HepG2 (cell line): ENCODE measurements around the gene IGLON5. TPM values are rescaled to one million over a fixed set of nuclear protein-coding genes. Genes with fewer than 3 reads are reported as not detected.

Experiments used
- BCLAF1 ChIP-seq: fragments of 450-650 bp; IDR thresholded peaks from 2 replicates; pipeline ENCODE4 v1.6.1; 2017; ENCODE audit warnings: mild to moderate bottlenecking
- BORCS8-MEF2B ChIP-seq: sonication (generic); formaldehyde crosslinking; IDR thresholded peaks from 2 replicates; pipeline ENCODE4 v1.8.0; 2022; ENCODE audit warnings: mild to moderate bottlenecking, missing genetic modification reagents
- CCAR2 ChIP-seq: fragments of 200-400 bp; formaldehyde crosslinking; optimal IDR thresholded peaks from 2 replicates; pipeline ENCODE3; 2018; ENCODE audit warnings: low read depth, mild to moderate bottlenecking, low read length, moderate library complexity
- DNMT1 ChIP-seq: sonication (generic); formaldehyde crosslinking; IDR thresholded peaks from 2 replicates; pipeline ENCODE4 v1.5.1; 2020; ENCODE audit warnings: mild to moderate bottlenecking, missing genetic modification reagents
- DNMT3B ChIP-seq: conservative IDR thresholded peaks from 2 replicates; pipeline ENCODE4 v1.6.1; 2016; ENCODE audit warnings: missing biosample characterization, control low read depth
- GATAD2A ChIP-seq: IDR thresholded peaks from 2 replicates; pipeline ENCODE4 v1.6.1; 2016
- KLF13 ChIP-seq: sonication (generic); formaldehyde crosslinking; IDR thresholded peaks from 2 replicates; pipeline ENCODE4 v1.4.0; 2020; ENCODE audit warnings: mild to moderate bottlenecking, missing genetic modification reagents
- MED1 ChIP-seq: sonication (generic); formaldehyde crosslinking; IDR thresholded peaks from 2 replicates; pipeline ENCODE4 v1.4.0; 2020; ENCODE audit warnings: missing genetic modification reagents
- REL ChIP-seq: sonication (generic); formaldehyde crosslinking; conservative IDR thresholded peaks from 2 replicates; pipeline ENCODE4 v1.8.0; 2022; ENCODE audit warnings: mild to moderate bottlenecking, missing genetic modification reagents, moderate library complexity
- TBX2 ChIP-seq: sonication (generic); formaldehyde crosslinking; IDR thresholded peaks from 2 replicates; pipeline ENCODE4 v1.5.0; 2020; ENCODE audit warnings: missing genetic modification reagents, mild to moderate bottlenecking, borderline replicate concordance
- TEAD2 ChIP-seq: sonication (generic); formaldehyde crosslinking; IDR thresholded peaks from 2 replicates; pipeline ENCODE4 v1.9.0; 2021; ENCODE audit warnings: missing genetic modification reagents
- U2AF1 ChIP-seq: fragments of 200-400 bp; formaldehyde crosslinking; optimal IDR thresholded peaks from 2 replicates; pipeline ENCODE3; 2017; ENCODE audit warnings: mild to moderate bottlenecking, low read depth, low read length
- ZNF205 ChIP-seq: IDR thresholded peaks from 2 replicates; pipeline ENCODE4 v1.6.1; 2018; ENCODE audit warnings: missing biosample characterization, missing genetic modification reagents
- ZNF430 ChIP-seq: sonication (generic); formaldehyde crosslinking; IDR thresholded peaks from 2 replicates; pipeline ENCODE4 v1.9.0; 2021; ENCODE audit warnings: mild to moderate bottlenecking, missing genetic modification reagents
- ZNF484 ChIP-seq: sonication (generic); formaldehyde crosslinking; IDR thresholded peaks from 2 replicates; pipeline ENCODE4 v1.5.1; 2020; ENCODE audit warnings: mild to moderate bottlenecking, low read depth, missing genetic modification reagents, borderline replicate concordance
- ZNF605 ChIP-seq: sonication (generic); formaldehyde crosslinking; IDR thresholded peaks from 2 replicates; pipeline ENCODE4 v1.8.0; 2022; ENCODE audit warnings: mild to moderate bottlenecking, missing genetic modification reagents
- polyA plus RNA-seq, 8 experiments: library from polyadenylated mRNA; depleted of rRNA in 3 of 8; stranded (reverse) in 7 of 8; unstranded in 1 of 8; fragments of >200 nt; fragmentation: Illumina TruSeq in 4 of 8; extraction: Trizol in 4 of 8; gene quantifications; 2 replicates each; pipeline versions ENCODE4 v1.2.1 to v1.2.3, GENCODE V29; 2011 to 2016; ENCODE audit warnings: low read depth in 4 of 8, missing spikeins in 1 of 8, mixed read lengths in 1 of 8; ENCODE audit not compliant: insufficient read depth in 1 of 8
- total RNA-seq, 5 experiments: library from RNA; depleted of rRNA; stranded (reverse); fragments of >200 nt; fragmentation: Illumina TruSeq; extraction: Trizol; gene quantifications; 2 replicates each; pipeline ENCODE4 v1.2.3, GENCODE V29; 2016; ENCODE audit warnings: low read depth in 1 of 5
- TF ChIP-seq, protein P1 (sequence below): sonication (generic); formaldehyde crosslinking; IDR thresholded peaks from 2 replicates; pipeline ENCODE4 v1.8.0; 2022; ENCODE audit warnings: low read depth, missing genetic modification reagents
- TF ChIP-seq, protein P2 (sequence below): sonication (generic); formaldehyde crosslinking; IDR thresholded peaks from 2 replicates; pipeline ENCODE4 v1.5.0; 2020; ENCODE audit warnings: missing genetic modification reagents
- TF ChIP-seq, protein P3 (sequence below): sonication (generic); IDR thresholded peaks from 2 replicates; pipeline ENCODE4 v1.6.1; 2016; ENCODE audit warnings: low read depth, borderline replicate concordance

IGLON5 gene
- total and polyA plus RNA-seq, 2 of the 13 experiments (the other 11 are each of a cell fraction or from before 2014, with no cell fraction given), result 0.04 to 5.7 TPM

DNA sequence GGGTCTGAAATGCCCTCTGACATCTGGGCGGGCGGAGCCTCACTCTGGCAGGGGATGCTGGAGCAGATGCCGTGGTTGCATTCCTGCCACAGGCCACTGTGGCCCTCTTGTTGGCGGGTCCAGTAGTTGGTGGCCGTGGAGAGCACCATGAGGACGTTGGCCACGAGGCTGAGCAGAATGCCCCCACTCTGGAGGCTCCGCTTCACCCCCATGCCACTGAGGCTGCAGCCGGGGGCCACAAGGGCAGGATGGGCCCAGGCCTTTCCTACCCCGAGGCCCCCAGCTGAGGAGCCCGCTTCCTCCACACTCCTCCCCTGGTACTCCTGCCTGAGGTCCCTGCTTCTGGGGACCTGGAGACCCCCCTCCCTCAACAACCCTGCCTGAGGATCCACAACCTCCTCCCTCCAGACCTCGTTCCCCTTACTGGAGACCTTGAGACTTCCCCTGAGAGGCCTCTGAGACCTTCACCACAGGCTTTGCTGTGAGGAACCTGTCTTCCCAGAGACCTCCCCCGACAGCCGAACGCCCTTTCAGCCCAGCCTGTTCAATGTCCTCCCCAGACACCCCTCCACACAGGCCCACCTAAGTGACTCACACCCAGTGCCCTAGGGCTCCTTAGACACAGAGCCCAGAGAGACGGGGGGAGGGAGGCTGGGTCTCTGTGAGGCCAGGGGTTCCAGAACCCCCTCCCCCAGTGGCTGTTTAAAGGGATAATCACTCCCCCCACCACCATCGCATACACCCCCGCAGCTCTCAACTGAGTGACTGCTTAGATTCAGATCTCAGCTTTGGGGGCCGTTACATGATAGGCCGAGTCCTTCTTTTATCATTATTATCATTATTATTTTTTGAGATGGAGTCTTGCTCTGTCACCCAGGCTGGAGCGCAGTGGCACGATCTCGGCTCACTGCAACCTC, 57.2 kb downstream of the IGLON5 start, which contains the start of gene CLDND2 (continued):
- TF ChIP-seq, protein P1, sequence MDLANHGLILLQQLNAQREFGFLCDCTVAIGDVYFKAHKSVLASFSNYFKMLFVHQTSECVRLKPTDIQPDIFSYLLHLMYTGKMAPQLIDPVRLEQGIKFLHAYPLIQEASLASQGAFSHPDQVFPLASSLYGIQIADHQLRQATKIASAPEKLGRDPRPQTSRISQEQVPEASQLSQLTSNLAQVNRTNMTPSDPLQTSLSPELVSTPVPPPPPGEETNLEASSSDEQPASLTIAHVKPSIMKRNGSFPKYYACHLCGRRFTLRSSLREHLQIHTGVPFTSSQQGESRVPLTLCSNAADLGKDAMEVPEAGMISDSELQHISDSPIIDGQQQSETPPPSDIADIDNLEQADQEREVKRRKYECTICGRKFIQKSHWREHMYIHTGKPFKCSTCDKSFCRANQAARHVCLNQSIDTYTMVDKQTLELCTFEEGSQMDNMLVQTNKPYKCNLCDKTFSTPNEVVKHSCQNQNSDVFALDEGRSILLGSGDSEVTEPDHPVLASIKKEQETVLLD (CRISPR knock-in tag), result no peak
- TF ChIP-seq ZNF605 (CRISPR knock-in tag) (peak; percentile 10; the same call in 1 of the 2 replicates), TBX2 (CRISPR knock-in tag) (no peak), U2AF1 (no peak), DNMT3B (CRISPR knock-in tag) (no peak), GATAD2A (CRISPR knock-in tag) (no peak), BCLAF1 (no peak), MED1 (CRISPR knock-in tag) (0 out of 2 replicates have a peak, but pooled peaks have one; percentile 14), ZNF205 (CRISPR knock-in tag) (no peak), ZNF430 (CRISPR knock-in tag) (no peak), TEAD2 (CRISPR knock-in tag) (no peak), KLF13 (no peak), DNMT1 (CRISPR knock-in tag) (peak; percentile 1; the same call in 1 of the 2 replicates), CCAR2 (no peak), REL (CRISPR knock-in tag) (0 out of 2 replicates have a peak, but pooled peaks have one; percentile 6), BORCS8-MEF2B (CRISPR knock-in tag) (no peak), ZNF484 (no peak)
- TF ChIP-seq, protein P2, sequence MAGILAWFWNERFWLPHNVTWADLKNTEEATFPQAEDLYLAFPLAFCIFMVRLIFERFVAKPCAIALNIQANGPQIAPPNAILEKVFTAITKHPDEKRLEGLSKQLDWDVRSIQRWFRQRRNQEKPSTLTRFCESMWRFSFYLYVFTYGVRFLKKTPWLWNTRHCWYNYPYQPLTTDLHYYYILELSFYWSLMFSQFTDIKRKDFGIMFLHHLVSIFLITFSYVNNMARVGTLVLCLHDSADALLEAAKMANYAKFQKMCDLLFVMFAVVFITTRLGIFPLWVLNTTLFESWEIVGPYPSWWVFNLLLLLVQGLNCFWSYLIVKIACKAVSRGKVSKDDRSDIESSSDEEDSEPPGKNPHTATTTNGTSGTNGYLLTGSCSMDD (CRISPR knock-in tag), result no peak
- TF ChIP-seq, protein P3, sequence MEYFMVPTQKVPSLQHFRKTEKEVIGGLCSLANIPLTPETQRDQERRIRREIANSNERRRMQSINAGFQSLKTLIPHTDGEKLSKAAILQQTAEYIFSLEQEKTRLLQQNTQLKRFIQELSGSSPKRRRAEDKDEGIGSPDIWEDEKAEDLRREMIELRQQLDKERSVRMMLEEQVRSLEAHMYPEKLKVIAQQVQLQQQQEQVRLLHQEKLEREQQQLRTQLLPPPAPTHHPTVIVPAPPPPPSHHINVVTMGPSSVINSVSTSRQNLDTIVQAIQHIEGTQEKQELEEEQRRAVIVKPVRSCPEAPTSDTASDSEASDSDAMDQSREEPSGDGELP, result 0 out of 2 replicates have a peak, but pooled peaks have one; percentile 5
